ENCODE data around the gene UST.

GRCh38 chr6:149062653-149063348 is 316.0 kb downstream of the UST start:
- no peak for TF ChIP-seq POLR2A (IDR thresholded peaks at IDR 0.05)
- no peak for TF ChIP-seq CTCF (IDR thresholded peaks at IDR 0.05 in 4 of 5, conservative IDR thresholded peaks at IDR 0.05 in 1 of 5)

Data from gastrocnemius medialis (tissue), 4 donors.